NCI-H2196 (cell line): ENCODE results near the gene SULT1A2.
"Not testable (repeated sequence)": the region's sequence is repeated elsewhere in the genome, so short reads cannot be mapped to it uniquely, and the experiment has no call there.

Experiments used
- DNase-seq: peaks from one replicate; lab custom pipeline; 2025; ENCODE audit not compliant: unreplicated experiment; lab: John Stamatoyannopoulos, UW

SULT1A2 gene

GRCh38 chr16:28562199-28562598, 34.7 kb downstream of the SULT1A2 start:
- DNase-seq: no peak

GRCh38 chr16:28561557-28562187, 35.2 kb downstream of the SULT1A2 start:
- DNase-seq: no peak

GRCh38 chr16:28558456-28558855, 38.4 kb downstream of the SULT1A2 start:
- DNase-seq: no peak

- no peak for DNase-seq
Observed at GRCh38 chr16:28556914-28557320, 39.9 kb downstream of the SULT1A2 start.

- DNase-seq: no peak
Observed at GRCh38 chr16:28555561-28555960, 41.3 kb downstream of the SULT1A2 start.

GRCh38 chr16:28554634-28555423, 42.0 kb downstream of the SULT1A2 start:
- no peak for DNase-seq

- peak; percentile 92 for DNase-seq
Observed at GRCh38 chr16:28553776-28554633, 42.8 kb downstream of the SULT1A2 start, which contains the start of gene SGF29. Gene SGF29 (plus strand): TSS chr16:28553920. CDS start chr16:28581070, 27,150 bp downstream.

- DNase-seq: peak; percentile 41
Observed at GRCh38 chr16:28549301-28549899, 47.5 kb downstream of the SULT1A2 start.

GRCh38 chr16:28548306-28548802, 48.5 kb downstream of the SULT1A2 start:
- DNase-seq: no peak

GRCh38 chr16:28546626-28547025, 50.2 kb downstream of the SULT1A2 start:
- no peak for DNase-seq

- DNase-seq: not testable (repeated sequence)
Observed at GRCh38 chr16:28545964-28546363, 50.9 kb downstream of the SULT1A2 start.

GRCh38 chr16:28544998-28545397, 51.9 kb downstream of the SULT1A2 start:
- DNase-seq: no peak

GRCh38 chr16:28543072-28543471, 53.8 kb downstream of the SULT1A2 start:
- DNase-seq: peak; percentile 79

- no peak for DNase-seq
Observed at GRCh38 chr16:28542646-28543045, 54.2 kb downstream of the SULT1A2 start.
